Measurements from ENCODE around the gene FHIT. TPM values are rescaled to one million over a fixed set of nuclear protein-coding genes. Genes with fewer than 3 reads are reported as not detected.

FHIT gene
- total RNA-seq, 1 donor from 2014 or later: 8.5 TPM

DNA sequence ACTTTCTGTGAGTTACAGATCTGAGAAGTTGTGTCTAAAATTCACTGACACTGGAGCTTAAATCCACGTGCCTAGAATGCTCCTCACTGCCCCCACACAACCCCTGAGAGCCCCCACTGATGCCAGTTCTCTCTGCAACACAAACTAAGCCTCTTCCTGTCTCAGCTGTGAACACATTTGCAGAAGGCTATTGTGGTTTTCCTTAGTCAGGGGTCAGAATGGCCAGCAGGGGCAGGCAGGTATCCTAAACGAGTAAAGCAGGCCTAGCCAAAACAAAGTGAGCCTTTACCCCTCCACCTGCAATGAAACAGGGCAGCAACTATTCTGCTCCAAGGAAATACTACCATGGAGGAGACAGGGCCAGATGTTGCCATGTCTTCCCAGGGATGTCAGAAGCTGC lies 78.6 kb downstream of the FHIT start:
- DNase-seq (ENCODE audit: low spot score): no peak

DNA sequence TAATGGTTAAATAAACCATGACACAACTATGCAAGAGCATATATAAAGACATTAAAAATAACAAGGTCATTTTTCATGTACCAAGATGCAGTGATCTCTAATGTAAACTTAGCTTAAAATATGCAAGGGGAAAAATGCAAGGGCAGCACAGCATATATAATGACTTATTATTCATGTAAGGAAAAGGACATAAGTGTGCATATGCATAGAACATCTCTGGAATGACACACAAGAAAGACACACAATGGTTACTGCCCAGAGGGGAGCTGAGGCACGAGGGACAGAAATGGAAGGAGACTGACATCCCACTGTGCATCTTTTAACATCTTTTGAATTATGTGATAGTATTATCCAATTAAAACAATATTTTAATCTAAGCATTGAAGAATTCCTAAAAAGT lies 79.0 kb downstream of the FHIT start:
- no peak for DNase-seq (ENCODE audit: low spot score)

DNA sequence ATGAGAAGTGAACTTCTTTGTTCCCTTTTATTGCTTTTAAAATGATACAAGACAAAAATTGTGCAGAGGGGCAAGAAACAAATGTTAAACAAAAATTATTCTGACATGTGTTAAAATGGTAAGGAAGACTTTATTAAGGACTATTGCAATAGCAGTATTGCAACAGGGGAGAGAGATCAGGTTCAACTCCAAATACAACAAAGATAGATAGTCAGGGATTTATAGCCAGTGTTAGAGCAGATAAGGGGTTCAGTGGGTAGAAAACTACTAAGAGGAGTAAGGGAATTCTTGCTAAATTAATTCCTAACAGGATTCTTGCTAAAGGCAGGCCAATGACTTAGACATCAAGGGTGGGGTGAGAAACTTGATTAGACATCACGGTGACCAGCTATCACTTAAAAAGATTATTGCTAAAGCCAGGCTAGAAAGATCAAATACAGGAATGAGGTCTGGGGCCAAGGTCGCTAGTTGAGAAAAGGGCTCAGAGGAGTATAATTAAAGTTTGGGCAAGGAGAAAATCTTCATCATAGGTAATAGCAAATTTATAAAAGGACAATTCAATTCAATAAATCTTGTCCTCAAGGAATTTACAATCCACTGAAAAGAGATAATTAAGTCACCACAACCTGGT lies 81.5 kb downstream of the FHIT start:
- no peak for DNase-seq (ENCODE audit: low spot score)

DNA sequence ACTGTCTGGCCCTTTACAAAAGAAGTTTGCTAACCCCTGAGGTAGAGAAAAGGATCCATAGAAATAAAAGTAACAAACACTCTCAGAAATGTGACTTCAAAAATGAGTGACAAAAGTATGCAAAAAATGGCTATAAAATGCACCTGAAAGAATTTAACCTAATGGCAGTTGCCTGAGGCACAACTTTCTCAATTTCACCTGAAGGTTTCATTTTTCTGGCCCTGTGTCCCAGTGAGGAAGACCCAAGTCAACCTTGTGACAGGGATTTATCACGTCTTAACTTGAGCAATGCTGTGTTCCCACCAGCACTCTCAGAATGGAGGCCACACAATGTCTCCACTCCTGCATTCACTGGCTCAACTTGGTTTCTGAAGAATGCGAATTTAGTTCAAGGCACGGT lies 83.0 kb downstream of the FHIT start:
- no peak for DNase-seq (ENCODE audit: low spot score)

DNA sequence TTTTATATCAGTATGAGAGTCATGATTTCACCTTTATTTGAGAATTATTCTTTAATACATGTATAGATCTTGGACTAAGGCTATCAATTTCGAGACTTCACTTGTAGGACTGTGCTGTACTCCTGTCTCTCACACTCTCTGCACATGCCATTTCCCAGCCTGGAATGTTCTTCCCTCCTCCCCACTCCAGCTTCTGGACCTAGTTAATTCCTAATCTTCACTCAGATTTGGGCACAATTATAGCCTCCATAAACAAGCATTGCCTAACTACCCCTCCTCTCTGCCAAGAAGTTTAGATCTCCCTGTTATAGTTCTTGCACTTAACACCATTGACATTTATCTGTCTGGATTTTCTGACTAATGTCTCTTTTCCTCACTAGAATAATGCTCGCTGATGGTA lies 88.3 kb downstream of the FHIT start:
- no peak for DNase-seq (ENCODE audit: low spot score)

DNA sequence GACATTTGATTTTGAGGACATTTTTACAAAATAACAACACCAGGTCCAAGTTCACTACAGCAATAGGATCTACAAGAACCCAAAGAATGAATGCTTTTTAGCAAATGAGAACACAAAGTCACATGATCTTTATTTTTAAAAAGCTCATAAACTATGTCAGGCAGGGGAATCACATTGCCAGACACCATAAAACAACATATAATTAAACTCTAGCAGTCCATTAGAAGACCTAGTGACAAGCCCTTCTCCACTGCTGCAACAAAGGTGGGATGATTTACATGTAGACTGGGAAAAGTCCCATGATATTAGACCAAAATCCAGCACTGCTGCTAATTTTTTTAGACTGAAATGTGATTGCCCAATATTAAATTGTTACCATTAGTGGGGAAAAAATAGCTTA lies 92.6 kb downstream of the FHIT start:
- no peak for DNase-seq (ENCODE audit: low spot score)

DNA sequence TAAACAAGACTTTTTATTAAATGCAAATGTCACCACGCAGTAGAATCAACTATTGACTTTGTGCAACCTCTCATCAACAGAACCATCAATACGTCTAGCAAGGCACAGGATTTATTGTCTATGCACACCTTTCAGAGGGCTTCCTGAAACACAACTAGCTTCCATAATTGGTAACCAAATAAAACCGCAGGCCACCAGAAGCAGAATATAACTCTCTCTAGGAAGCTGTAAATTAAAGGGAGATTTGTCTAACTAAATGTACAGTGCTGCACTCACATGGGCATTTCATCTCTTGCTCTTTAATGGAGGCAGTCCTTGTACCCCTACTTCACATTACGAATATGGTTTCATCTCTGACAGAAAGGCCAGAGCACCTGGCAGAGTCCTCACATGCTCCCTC lies 93.0 kb downstream of the FHIT start:
- DNase-seq (ENCODE audit: low spot score): no peak

DNA sequence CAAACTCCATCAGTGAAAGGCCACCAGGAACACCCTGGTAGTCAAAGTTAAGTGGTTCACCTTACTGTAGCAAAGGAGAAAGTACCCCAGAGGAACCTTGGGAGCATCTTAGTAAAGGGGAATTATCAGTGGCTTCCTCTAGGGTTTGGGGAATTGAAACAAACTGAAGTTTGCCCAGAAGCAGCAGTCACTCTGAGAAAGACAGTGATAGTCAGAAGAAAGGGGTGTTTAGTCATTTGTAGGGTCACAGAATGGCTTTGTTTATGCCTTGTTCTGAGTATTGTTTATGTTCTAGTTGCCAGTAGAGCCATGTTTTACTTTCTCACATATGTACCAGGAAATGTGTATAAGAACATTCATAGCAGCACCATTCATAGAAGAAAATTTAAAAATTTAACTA lies 93.8 kb downstream of the FHIT start:
- DNase-seq (ENCODE audit: low spot score): no peak

DNA sequence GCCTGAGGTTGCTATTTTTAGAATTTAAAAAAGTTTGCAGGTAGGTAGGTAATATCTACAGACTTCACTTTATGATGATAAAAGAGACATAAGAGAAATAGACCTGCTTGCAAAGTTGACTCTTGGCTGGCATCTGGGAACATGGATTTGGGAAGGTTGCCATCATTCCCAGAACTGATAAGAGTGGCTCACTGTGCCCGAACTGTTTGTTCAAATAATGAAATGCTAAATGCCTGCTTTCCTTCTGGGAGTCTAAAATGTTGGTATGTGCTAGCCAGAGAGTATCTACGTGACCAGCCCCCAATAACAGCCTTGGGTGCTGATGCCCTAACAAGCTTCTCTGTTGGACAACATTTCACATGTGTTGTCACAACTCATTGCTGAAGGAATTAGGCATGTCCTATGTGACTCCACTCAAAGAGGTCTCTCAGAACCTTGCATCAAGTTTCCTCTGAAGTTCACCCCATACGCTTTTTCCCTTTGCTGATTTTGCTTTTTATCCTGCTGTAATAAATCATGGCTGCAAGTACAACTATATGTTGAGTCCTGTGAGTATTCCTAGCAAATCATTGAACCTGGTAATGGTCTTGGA lies 95.5 kb downstream of the FHIT start:
- no peak for DNase-seq (ENCODE audit: low spot score)

DNA sequence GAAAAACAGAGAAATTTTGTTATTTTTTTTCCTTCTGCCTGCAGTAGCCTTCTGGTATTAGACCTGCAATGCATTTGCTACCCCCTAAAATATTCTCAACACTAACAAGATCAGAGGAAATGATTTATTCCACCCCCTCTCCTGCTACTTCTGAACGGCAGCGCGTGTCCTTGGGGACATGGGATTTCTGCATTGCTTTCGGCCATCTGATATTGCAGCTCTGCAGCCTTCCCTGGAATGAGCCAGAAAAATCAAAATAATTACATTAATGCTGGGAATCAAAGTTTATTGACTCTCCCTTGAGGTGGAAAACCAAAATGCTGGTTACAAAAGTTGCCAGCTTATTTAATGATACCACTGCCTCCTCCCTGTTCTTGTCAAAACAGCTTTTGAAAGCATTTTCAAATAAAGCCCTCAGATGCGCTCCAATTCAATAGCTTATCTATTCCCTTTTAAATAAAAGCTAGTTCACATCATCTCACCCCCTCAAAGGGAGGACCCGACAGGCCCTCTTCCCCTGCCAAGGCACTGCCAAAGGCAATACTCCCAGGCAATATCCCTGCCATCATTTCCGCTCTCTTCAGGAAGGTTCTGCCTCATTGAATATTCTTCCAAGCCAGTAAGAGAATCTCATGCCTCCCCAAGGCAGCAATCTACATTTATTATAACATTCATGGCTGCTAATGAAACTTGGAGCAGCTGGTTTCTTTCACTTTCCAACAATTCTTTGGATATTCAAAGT lies 96.6 kb downstream of the FHIT start:
- DNase-seq (ENCODE audit: low spot score): no peak

DNA sequence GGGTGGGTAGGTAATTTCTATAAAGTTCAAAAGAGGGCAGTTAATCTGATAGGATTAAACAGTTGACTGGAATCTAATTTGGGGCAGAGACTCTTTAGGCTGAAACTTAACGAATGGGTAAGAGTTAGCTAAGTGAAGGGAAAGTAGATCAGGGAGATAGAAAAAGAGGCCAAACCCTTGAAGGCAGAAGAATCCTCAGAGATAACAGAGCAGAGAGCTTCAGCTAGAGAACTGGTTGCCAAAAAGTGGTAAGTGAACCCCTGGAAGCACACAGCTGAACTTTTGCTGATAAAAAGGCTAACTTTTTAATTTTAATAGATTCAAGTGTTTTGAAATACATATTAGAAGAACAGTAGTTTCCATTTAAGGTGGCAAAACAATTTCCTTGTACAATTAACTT lies 99.2 kb downstream of the FHIT start:
- DNase-seq (ENCODE audit: low spot score): no peak

DNA sequence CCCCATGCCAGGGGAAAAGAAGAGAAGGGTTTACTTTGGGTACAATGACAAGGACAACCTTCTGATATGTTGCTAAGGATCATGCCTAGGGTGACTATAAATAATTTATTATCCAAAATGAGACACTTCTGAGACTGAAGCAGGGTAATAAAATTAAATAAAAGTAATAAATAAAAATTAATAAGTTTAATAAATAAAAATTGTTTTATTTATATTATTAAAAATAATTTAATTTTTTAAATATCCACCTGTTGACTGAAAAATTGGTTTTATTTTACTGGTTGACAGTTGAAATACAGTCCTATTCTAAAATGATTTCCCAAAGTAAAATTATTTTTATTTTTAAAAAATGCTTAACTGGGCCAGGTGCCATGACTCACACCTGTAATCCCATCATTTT lies 102.0 kb downstream of the FHIT start:
- DNase-seq (ENCODE audit: low spot score): no peak

DNA sequence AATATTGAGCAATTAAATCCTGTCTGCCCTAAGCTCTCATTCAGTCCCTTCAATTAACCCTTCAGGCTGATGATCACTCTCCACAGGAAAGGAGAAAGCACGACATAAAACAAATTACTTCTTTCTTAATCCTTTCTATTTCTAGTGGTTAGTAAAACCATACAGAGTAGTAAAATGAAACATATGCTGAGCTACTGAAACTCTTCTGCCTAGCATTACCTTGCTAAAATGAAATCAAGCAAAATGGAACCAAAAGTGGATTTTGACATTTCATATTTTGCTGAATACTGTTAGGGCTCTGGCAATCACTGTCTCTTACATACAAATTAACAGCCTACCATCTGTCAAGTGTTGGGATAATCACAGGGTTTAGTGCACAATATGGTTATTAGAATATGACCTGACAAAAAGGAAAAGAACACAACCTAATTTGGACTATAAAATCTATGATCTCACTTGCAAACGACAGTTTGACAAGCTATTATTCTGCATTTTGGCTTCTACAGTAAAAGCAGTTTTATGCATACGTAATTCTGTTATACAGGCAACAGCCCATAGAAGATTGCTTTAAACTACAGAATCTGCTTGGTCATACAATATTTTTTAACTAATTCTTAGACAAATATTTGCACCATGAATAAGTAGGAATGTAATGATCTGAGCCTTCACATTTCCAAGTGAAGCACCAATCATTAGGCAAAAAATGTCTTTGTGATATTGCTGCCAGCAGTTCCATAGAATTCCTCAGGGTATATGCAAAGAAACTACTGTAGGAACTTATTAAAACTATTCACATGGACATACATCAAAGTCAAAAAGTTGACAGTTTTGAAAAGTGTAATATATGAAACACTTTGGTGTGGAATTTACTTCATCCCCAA lies 105.0 kb downstream of the FHIT start:
- no peak for DNase-seq (ENCODE audit: low spot score)

DNA sequence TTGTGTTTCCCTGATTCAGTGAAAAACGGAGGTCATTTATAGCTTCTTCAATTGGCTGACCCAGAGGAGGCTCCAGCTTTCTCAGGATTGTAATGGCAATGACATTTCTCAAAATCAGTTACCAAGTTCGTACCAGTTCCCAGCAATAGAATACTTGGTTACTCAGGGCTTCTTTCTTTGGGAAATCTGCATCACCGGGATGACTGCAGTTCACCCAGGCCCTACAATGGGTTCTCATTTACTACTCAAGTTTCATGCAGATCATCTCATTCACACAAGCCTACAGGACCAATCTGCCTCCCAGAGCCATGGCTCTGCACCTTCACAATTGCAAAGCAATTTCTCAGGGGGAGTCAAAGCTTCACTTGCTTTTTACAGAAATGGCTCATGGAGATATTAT lies 109.6 kb downstream of the FHIT start:
- no peak for DNase-seq (ENCODE audit: low spot score)

DNA sequence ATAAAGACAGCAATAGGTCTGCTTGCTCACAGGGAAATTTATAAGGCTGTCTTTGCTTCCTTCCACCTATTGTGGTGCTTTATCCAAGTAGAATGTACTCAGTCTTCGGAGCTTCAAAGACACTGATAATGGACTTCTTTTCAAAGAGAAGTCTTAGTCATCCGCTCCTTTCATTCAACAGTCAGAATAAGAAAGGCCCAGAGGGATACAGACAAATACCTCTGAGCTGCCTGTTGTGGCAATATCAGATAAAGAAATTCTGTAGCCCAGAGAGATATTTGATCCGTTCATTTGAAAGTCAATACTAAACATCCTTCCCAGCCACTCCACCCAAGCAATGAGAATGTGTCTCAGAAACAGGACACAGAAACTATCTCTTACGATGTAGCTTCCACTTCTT lies 110.0 kb downstream of the FHIT start:
- DNase-seq (ENCODE audit: low spot score): no peak

DNA sequence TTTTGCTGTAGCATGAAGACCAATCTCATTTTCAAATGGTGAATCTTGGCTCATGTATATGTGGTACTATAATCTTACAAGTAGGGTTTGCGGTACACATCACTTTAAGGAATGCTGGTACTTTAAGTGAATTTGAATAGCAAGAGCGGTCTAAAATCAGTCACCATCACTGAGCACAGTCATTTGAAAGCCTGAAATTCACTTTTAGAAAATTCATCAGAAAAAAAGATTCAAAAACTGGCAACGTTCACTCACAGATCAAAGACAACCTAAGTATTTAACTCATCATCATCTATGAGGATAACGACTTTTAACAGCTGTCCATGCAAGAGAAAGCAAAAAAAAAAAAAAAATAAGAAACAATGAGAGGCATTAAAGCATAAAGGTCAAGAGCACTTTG lies 111.6 kb downstream of the FHIT start:
- no peak for DNase-seq (ENCODE audit: low spot score)

DNA sequence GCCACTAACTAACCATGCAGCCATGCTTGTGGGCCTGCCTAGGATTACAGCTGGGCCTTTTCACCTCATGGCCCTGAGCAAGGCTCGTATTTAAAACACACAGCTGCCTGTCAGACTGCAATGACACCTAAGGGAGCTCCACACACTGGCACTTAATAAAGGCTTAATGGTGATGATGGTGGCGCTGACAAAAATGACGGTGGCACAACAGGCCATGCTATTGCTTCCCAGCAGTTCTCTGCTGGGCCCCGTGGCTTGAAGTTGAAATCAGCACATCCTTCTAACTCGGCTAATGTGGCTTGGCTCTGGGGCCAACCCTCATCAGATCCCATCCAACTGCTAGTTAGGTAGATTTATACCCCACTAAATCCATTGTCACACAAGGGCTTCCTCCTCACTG lies 112.9 kb downstream of the FHIT start:
- DNase-seq (ENCODE audit: low spot score): no peak

DNA sequence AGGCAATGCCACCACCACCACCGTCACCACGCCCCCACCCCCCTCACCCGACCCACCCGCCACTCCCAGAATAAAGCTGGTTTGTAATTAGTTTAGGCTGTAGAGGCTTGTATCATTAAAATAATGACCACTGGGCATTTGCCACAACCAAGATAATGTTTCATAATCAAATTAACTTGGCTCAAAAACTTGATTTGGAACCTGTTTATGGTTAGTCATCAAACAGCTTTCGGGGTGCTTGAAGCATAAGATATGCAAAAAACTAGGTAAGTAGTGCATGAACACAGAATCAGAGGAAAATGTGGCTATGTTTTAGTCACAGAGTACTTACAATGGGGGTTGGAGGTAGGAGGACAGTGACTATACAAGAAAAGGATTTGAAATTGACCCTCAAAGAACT lies 115.1 kb downstream of the FHIT start:
- DNase-seq (ENCODE audit: low spot score): no peak

DNA sequence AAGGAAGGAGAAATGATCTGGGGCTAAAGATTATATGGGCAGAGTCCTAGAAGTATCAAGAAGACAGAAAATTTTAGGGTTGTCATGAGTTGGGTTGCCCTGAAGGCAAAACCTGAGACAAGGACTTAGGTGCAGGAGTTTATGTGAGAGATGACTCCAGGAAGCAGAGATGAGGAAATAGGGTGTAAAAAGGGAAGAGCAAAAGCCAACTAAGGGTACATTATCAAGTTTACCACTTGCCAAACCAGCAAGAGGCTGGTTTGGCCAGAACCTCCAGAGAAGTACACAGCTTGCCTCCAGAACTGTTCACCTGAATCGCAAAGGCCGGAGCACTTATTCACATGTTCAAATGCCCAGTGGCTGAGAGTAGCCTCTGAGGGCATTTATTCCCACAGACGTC lies 116.7 kb downstream of the FHIT start:
- no peak for DNase-seq (ENCODE audit: low spot score)

DNA sequence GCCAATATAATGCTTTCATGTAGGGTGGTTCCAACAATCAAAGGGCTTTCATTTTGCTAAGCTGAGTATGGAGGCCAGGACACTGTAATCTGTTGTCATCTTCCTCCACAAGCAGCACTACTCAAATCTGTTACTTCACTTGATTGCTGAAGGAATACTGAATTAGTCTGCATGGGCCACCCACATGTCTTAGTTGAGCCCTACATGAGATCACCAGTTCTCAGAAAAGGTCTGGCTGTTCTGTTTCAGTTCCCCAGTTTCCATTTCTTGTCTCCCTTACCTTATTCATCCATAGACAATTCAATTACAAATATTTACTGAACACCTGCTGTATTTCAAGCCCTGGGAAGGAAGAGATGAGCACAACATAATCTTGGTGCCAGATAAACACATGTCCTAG lies 119.2 kb downstream of the FHIT start:
- no peak for DNase-seq (ENCODE audit: low spot score)

DNA sequence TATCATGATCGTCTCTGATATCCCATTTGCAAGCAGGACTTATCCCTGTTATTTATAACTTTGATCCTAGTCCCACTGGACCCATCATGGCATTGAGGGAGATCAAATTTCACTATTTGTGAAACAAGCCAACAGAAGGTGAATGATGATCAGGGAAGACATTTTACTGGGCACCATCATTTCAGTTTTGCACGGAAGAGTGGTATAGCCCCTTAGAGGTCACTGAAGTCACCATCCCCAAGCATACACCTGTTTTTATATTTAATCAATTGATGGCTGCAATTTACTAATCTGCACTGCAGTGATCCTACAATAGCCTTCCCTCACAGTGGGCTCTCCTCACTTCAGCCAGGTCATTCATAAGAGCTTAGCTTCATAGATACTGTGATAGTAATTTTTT lies 132.4 kb downstream of the FHIT start:
- DNase-seq (ENCODE audit: low spot score): no peak

All from mesenteric fat pad (tissue), 1 donor.